Right ventricle myocardium superior (tissue), 1 donor: ENCODE measurements around the gene TMEM121. TPM values are rescaled to one million over a fixed set of nuclear protein-coding genes. Genes with fewer than 3 reads are reported as not detected.
"Not testable (repeated sequence)": the region's sequence is repeated elsewhere in the genome, so short reads cannot be mapped to it uniquely, and the experiment has no call there.

Experiments
- ATAC-seq: fragments of 200-7000 bp; cut with Tn5 transposase; one replicate; pipeline ENCODE4 v1.9.1; 2020; ENCODE audit warnings: mild to moderate bottlenecking; ENCODE audit not compliant: poor library complexity
- DNase-seq: peaks from one replicate; pipeline ENCODE4 v3.0.0-alpha.2; 2020
- intact Hi-C: fragments of 100-400 bp; cut with DNase I; formaldehyde crosslinking; loops from one replicate; pipeline ENCODE4 v1.11.2; 2022
- total RNA-seq: library from RNA; stranded (reverse); fragmentation: NEBNext Ultra II Directional; extraction: Animal tissue kit (Norgen Biotek cat#: 25700); gene quantifications from one replicate; pipeline ENCODE4 v1.2.1, GENCODE V29; 2021
- donor health status: DM: no; HTN: yes; CAD: no; lungs with severe emphysema.

Gene TMEM121
- total RNA-seq, 1 donor from 2014 or later = 3.1 TPM

DNA sequence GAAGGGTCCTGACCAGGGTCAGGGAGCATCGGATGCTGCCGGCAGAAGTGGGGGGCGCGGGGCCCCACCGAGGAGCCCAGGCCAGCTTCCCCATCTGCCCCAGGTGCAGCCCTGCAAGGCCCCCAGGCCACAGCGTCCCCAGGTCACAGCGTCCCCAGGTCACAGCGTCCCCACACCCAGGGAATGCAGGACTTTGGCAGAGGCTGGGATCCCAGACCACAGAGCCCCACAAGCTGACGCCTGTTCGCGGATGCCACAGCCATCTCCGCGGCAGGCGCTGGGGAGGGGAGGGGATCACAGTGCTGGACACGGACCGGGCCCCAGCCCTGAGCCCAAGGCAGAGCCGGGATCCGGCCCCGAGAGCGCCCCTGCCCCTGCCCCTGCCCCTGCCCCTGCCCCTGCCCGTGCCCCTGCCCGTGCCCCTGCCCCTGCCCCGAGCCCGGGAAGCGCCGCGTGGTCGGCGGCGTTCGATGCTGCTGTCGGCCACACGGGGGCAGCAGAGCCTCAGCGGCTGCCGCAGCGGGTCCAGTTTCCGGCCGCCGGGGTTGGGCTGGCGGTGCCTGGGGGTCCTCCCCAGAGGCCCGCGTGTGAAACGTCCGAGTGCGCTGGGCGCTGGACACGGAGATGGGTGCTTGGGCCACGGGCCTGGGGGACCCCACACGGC, 33.1 kb downstream of the TMEM121 start:
- intact Hi-C loops, DNase-seq: not testable (repeated sequence)
- peak; percentile 74 for ATAC-seq

GRCh38 chr14:105560048-105560669, 33.8 kb downstream of the TMEM121 start:
- intact Hi-C loops, DNase-seq: not testable (repeated sequence)
- peak; percentile 21 for ATAC-seq

DNA sequence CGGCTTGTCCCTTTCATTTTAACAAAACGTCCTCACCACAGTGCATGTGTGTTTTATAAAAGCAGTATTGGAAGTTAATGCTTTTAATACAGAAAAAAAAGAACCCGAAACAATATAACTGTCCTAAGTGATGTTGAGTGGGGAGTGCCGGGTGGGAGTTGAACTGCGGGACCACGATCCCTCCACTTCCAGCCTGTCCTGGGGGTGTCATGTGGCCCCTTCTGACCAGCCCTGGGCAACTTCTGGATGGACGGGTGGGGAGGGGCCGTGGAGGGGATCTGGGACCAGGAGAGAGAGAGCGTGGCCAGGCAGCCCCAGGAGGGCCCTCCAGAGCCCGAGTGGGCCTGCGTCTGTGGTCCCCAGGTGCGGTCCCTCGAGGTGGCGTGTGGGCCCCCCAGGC, 35.0 kb downstream of the TMEM121 start:
- DNase-seq = not testable (repeated sequence)

DNA sequence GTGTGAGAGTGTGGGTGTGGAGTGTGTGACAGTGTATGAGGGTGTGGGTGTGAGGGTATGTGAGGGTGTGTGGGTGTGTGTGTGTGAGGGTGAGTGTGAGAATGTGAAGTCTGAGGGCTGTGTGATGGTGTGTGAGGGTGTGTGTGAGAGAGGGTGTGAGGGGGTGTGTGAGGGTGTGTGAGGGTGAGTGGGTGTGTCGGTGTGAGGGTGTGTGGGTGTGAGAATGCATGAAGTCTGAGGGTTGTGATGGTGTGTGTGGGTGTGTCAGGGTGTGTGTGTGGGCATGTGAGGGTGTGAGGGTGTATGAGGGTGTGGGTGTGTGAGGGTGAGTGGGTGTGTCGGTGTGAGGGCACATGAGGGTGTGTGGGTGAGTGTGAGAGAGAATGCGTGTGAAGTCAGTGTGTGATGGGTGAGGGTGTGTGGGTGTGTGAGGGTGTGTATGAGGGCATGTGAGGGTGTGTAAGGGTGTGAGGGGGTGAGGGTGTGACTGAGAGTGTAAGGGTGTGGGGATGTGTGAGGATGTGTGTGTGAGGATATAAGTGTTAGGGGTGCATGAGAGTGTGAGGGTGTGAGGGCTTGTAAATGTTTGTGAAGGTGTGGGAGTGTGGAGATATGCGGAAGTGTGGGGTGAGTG, 36.4 kb downstream of the TMEM121 start:
- DNase-seq (no peak), ATAC-seq (no peak)
- intact Hi-C loops = no loop called here

More for the DNA sequence above, 35.0 kb downstream of the TMEM121 start:
- ATAC-seq, intact Hi-C loops: not testable (repeated sequence)

DNA sequence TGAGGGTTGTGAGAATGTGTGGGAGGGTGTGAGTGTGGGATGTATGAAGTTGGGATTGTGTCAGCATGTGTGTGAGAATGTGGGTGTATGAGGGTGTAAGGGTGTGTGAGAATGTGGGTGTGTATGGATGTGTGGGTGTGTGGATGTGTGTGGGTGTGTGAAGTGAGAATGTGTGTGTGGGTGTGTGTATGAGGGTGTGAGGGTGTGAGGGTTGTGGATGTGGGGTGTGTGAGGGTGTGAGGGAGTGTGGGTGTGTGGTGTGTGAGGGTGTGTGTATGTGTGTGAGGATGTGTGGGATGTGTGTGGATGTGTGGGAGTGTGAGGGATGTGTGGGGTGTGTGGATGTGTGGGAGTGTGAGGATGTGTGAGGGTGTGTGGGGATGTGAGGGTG, 37.0 kb downstream of the TMEM121 start:
- ATAC-seq (no peak), DNase-seq (no peak)
- intact Hi-C loops = no loop called here

DNA sequence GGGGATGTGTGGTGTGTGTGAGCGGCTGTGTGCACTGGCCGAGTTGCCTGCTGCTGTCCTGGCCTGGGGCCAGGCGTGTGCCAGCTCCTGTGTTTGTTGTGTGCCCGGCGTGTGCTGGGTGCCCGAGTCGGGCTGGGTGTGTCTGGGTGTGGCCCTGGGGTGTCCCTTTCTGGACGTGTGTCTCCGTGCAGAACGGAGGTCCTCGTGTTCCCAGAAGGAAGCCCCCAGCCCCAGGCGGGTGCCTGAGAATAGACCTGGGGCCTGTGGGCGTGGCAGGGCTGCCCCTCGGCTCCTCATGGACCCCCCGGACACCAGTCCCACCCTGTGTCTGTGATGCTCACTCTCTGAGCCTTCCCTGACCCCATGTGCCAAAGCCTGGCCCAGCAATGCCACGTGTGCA, 38.2 kb downstream of the TMEM121 start:
- ATAC-seq, DNase-seq, intact Hi-C loops: not testable (repeated sequence)

GRCh38 chr14:105565185-105565919, 39.0 kb downstream of the TMEM121 start:
- ATAC-seq, DNase-seq, intact Hi-C loops: not testable (repeated sequence)

DNA sequence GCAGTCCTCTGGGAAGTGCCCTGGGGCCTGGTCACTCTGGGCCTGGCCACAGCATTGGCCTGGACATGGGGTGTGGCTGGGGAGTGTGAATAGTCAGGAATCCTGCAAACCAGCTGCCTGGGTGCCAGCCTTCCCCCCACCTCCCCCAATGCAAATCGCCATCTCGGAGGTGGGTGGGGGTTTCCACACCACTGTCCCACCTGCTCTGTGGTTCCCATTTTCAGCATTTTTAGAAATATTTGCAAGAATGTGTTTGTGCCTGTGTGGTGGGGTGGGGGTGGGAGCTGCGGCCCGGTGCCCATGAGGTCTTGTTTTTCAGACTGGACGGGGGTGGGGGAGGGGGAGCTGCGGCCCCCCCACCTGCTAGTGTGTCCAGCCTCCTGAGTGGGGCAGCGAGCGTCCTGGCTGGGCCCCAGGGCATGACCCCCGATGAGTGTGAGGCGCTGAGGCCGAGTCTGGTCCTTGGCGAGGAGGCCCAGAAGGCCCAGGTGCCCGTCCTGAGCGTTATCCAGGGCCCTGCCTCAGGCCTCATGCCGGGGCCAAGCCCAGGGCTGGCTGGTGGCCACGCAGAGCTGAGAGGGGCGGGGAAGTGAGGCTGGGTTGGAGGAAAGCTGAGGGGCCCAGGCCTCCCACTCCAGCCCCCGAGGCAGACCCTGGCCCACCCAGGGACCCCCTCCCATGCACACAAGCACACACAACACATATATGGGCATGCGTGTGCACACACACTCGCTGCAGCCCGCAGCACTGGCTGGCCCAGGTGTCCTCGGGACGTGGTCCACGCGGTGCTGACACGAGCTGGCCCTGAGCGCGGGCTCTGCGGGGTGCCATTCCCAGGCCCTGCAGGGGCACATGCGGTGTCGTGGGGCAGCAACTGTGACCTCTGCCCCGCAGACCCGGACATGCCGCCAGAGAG, 40.1 kb downstream of the TMEM121 start:
- DNase-seq, ATAC-seq, intact Hi-C loops: not testable (repeated sequence)

DNA sequence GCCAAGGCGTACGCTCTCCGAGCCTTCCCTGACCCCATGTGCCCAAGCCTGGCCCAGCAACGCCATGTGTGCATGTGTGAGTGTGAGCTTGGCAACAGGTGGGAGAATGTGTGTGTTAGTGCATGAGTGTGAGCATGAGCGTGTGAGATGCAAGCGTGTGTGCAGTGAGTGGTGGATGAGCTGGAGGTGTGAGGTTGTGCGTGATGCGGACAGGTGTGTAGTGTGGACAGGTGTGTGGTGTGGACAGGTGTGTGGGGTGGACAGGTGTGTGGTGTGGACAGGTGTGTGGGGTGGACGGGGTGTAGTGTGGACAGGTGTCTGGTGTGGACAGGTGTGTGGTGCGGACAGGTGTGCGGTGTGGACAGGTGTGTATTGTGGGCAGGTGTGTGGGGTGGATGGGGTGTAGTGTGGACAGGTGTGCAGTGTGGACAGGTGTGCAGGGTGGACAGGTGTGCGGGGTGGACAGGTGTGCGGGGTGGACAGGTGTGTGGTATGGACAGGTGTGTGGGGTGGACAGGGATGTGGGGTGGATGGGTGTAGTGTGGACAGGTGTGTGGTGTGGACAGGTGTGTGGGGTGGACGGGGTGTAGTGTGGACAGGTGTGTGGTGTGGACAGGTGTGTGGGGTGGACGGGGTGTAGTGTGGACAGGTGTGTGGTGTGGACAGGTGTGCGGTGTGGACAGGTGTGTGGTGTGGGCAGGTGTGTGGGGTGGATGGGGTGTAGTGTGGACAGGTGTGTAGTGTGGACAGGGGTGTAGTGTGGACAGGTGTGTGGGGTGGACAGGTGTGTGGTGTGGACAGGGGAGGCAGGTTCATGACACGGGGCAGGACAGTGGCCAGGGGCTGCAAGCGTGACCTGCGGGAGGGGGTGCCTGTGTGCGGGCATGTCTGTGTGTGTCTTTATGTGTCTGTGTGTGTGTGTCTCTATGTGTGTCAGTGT, 41.1 kb downstream of the TMEM121 start:
- ATAC-seq, intact Hi-C loops, DNase-seq: not testable (repeated sequence)

GRCh38 chr14:105568140-105568843, 41.9 kb downstream of the TMEM121 start:
- ATAC-seq, DNase-seq, intact Hi-C loops: not testable (repeated sequence)

- intact Hi-C loops = no loop called here
- ATAC-seq = no peak
- DNase-seq = no peak
Observed at GRCh38 chr14:105568859-105569766, 42.7 kb downstream of the TMEM121 start.

GRCh38 chr14:105570482-105570881, 44.1 kb downstream of the TMEM121 start:
- intact Hi-C loops = no loop called here
- DNase-seq (no peak), ATAC-seq (no peak)

DNA sequence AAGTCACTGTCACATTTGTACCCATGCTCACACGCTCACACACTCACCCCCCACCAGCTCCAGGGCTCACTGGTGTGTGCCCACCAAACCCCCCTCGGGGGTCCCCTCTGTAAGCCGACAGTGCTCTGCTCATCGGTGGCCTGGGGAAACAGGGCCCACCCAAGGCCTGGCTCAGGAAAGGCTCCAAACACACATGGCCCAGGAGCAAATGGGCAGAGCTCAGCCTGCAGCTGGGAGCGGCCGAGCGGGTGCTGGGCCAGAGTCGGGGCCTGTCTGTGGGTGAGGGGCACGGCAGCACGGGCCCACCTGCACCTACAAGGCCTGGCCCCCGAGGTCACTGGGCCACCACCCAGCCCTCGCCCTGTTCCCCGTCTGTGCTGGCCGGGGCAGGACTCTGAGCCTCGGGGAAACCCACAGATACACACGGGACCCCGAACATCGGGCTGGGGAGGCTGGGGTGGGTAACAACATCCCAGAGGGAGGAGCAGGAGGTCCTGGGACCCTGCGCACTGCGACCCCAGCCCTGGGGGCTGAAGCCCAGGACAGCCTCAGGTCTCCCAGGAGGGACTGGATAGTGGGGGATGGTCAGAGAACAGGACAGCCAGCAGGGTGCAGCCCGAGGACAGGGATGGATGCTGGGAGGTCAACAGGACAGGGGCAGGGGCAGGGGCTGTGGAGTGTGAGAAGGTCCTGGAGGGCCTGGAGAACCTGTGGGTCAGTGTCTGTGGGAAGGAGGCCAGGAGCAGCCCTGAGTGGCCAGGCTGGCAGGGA, 45.0 kb downstream of the TMEM121 start:
- ATAC-seq, intact Hi-C loops, DNase-seq: not testable (repeated sequence)

DNA sequence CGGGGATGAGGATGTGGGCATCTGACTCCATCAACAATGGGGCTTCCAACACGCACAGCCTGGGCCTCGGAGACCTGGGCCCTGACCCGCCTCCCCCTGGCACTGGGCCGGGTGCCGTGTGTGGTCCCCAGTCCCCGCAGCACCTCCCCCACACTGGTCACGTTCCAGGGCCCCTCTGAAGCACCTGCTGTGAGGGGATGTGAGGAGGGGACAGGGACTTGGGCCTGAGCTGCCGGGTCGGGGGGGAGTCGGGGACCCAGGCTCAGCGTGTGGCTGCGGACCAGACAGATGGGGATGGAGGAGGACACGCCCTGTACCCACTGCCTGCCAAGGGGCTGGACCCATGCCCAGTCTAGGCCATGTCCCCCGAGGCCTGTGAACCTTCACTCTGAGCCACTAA, 45.7 kb downstream of the TMEM121 start:
- intact Hi-C loops, DNase-seq: not testable (repeated sequence)
- ATAC-seq = peak; percentile 34

DNA sequence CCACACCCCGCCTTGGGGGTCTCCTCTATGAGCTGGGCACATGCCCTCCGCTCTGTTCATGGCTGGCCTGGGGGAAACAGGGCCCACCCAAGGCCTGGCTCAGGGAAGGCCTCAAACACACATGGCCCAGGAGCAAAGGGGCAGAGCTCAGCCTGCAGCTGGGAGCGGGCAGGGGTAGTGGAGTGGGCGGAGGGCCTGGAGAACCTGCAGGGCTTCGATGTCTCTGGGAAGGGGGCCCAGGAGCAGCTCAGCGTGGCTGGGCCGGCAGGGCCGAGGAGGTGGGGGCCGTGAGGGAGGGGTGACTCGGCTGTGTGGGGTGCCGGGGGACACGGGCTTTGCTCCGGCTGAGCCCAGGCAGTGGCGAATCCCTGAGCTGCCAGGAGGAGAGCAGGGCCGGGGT, 47.5 kb downstream of the TMEM121 start:
- DNase-seq, intact Hi-C loops, ATAC-seq: not testable (repeated sequence)
